Eye (tissue), 1 donor: Measurements from ENCODE around the gene ARID1B.
A peak's percentile ranks its signal among the peaks of the same experiment; 100 is the strongest.
"Not testable (repeated sequence)": the region's sequence is repeated elsewhere in the genome, so short reads cannot be mapped to it uniquely, and the experiment has no call there.

Experiments used
- DNase-seq: peaks from one replicate; pipeline ENCODE4 v3.0.0-alpha.2; 2015

ARID1B gene

GRCh38 chr6:156944412-156944811, 167.2 kb downstream of the ARID1B start:
- DNase-seq: no peak

GRCh38 chr6:156945789-156946172, 168.6 kb downstream of the ARID1B start:
- DNase-seq: not testable (repeated sequence)

- no peak for DNase-seq
Measured at GRCh38 chr6:156946370-156946936, 169.3 kb downstream of the ARID1B start.

- DNase-seq: no peak
Measured at GRCh38 chr6:156948277-156948676, 171.1 kb downstream of the ARID1B start.

GRCh38 chr6:156948807-156949206, 171.6 kb downstream of the ARID1B start:
- DNase-seq: no peak

GRCh38 chr6:156949376-156949775, 172.2 kb downstream of the ARID1B start:
- no peak for DNase-seq

GRCh38 chr6:156950084-156950483, 172.9 kb downstream of the ARID1B start:
- DNase-seq: no peak

GRCh38 chr6:156950531-156950930, 173.4 kb downstream of the ARID1B start:
- DNase-seq: no peak

- no peak for DNase-seq
Measured at GRCh38 chr6:156952401-156952800, 175.2 kb downstream of the ARID1B start.

- DNase-seq: no peak
Measured at GRCh38 chr6:156953127-156953478, 175.9 kb downstream of the ARID1B start.

- peak; percentile 95 for DNase-seq
Measured at GRCh38 chr6:156953479-156954146, 176.4 kb downstream of the ARID1B start.

GRCh38 chr6:156954191-156954590, 177.0 kb downstream of the ARID1B start:
- peak; percentile 46 for DNase-seq

GRCh38 chr6:156954816-156955215, 177.6 kb downstream of the ARID1B start:
- DNase-seq: peak; percentile 54

GRCh38 chr6:156955494-156956183, 178.5 kb downstream of the ARID1B start:
- no peak for DNase-seq

- no peak for DNase-seq
Measured at GRCh38 chr6:156956286-156956685, 179.1 kb downstream of the ARID1B start.

GRCh38 chr6:156957931-156958547, 180.9 kb downstream of the ARID1B start:
- DNase-seq: no peak

GRCh38 chr6:156960525-156960924, 183.3 kb downstream of the ARID1B start:
- DNase-seq: no peak

GRCh38 chr6:156961282-156961892, 184.2 kb downstream of the ARID1B start:
- no peak for DNase-seq

GRCh38 chr6:156963712-156964700, 186.8 kb downstream of the ARID1B start:
- peak; percentile 80 for DNase-seq

- no peak for DNase-seq
Measured at GRCh38 chr6:156967852-156968251, 190.7 kb downstream of the ARID1B start.

GRCh38 chr6:156969233-156969632, 192.1 kb downstream of the ARID1B start:
- DNase-seq: no peak

- no peak for DNase-seq
Measured at GRCh38 chr6:156970595-156971112, 193.5 kb downstream of the ARID1B start.
